Mesenchymal stem cell (in vitro differentiated cells and primary cell): ENCODE results near the gene HSPB7.

ENCODE experiments used
- DNase-seq: peaks from one replicate; pipeline ENCODE4 v3.0.0-alpha.2; 2013
- H2AFZ ChIP-seq: one replicate; pipeline ENCODE4 v1.6.1; 2013; ENCODE audit warnings: low read depth, mild to moderate bottlenecking, control low read depth, inconsistent platforms, low read length, moderate library complexity
- H2AK5ac ChIP-seq: 2 replicates; pipeline ENCODE4 v1.6.1; 2013; ENCODE audit warnings: low read length, moderate library complexity, mild to moderate bottlenecking, inconsistent platforms; ENCODE audit not compliant: severe bottlenecking
- H2BK120ac ChIP-seq: one replicate; pipeline ENCODE4 v1.6.1; 2013; ENCODE audit warnings: low read depth, mild to moderate bottlenecking, inconsistent platforms, low read length, moderate library complexity
- H2BK12ac ChIP-seq, 2 experiments: one replicate each; pipeline ENCODE4 v1.6.1; 2013; ENCODE audit warnings: inconsistent platforms in 2 of 2, low read length in 2 of 2, mild to moderate bottlenecking in 2 of 2, moderate library complexity in 2 of 2, control low read depth in 1 of 2
- H2BK15ac ChIP-seq: one replicate; pipeline ENCODE4 v1.6.1; 2013; ENCODE audit warnings: mild to moderate bottlenecking, low read depth, inconsistent platforms; ENCODE audit not compliant: poor library complexity, severe bottlenecking
- H2BK5ac ChIP-seq: 2 replicates; pipeline ENCODE4 v1.6.1; 2013; ENCODE audit warnings: low read depth, mild to moderate bottlenecking, low read length, control low read depth, inconsistent platforms; ENCODE audit not compliant: poor library complexity, severe bottlenecking
- H3K14ac ChIP-seq, 2 experiments: one replicate each; pipeline ENCODE4 v1.6.1; 2013; ENCODE audit warnings: inconsistent platforms in 2 of 2, low read length in 2 of 2, control low read depth in 1 of 2, mild to moderate bottlenecking in 1 of 2, moderate library complexity in 1 of 2
- H3K18ac ChIP-seq, 2 experiments: one replicate each; pipeline ENCODE4 v1.6.1; 2013; ENCODE audit warnings: inconsistent platforms in 2 of 2, low read length in 2 of 2, control low read depth in 1 of 2, low read depth in 1 of 2, mild to moderate bottlenecking in 1 of 2
- H3K23ac ChIP-seq, 2 experiments: one replicate each; pipeline ENCODE4 v1.6.1; 2013; ENCODE audit warnings: inconsistent platforms in 2 of 2, low read length in 2 of 2, mild to moderate bottlenecking in 2 of 2, moderate library complexity in 2 of 2, control low read depth in 1 of 2
- H3K27ac ChIP-seq: 2 replicates; pipeline ENCODE4 v1.5.1; 2013; ENCODE audit warnings: mild to moderate bottlenecking, moderate library complexity, low read length, control low read depth, inconsistent platforms; ENCODE audit not compliant: poor library complexity, severe bottlenecking
- H3K27me3 ChIP-seq, 2 experiments: 2 replicates each; pipeline versions ENCODE4 v1.6.1 to v1.7.0; 2013; ENCODE audit warnings: low read length in 2 of 2, mild to moderate bottlenecking in 2 of 2, moderate library complexity in 2 of 2, control low read depth in 1 of 2, inconsistent platforms in 1 of 2; ENCODE audit not compliant: control insufficient read depth in 1 of 2, insufficient read depth in 1 of 2
- H3K36me3 ChIP-seq, 2 experiments: 2 replicates each; pipeline versions ENCODE4 v1.6.1 to v1.7.0; 2013; ENCODE audit warnings: low read length in 2 of 2, control low read depth in 1 of 2, inconsistent platforms in 1 of 2, low read depth in 1 of 2, mild to moderate bottlenecking in 1 of 2; ENCODE audit not compliant: insufficient read depth in 2 of 2, control insufficient read depth in 1 of 2
- H3K4ac ChIP-seq, 2 experiments: one replicate each; pipeline ENCODE4 v1.6.1; 2013; ENCODE audit warnings: inconsistent platforms in 2 of 2, low read length in 2 of 2, mild to moderate bottlenecking in 2 of 2, moderate library complexity in 2 of 2, control low read depth in 1 of 2, low read depth in 1 of 2
- H3K4me1 ChIP-seq: 2 replicates; pipeline ENCODE4 v1.6.1; 2013; ENCODE audit warnings: low read depth, low read length, control low read depth; ENCODE audit not compliant: control insufficient read depth, insufficient read depth
- H3K4me2 ChIP-seq: 2 replicates; pipeline ENCODE4 v1.6.1; 2013; ENCODE audit warnings: low read length, mild to moderate bottlenecking, inconsistent platforms; ENCODE audit not compliant: poor library complexity, severe bottlenecking
- H3K4me3 ChIP-seq, 2 experiments: 2 replicates each; pipeline versions ENCODE4 v1.5.1 to v1.7.0; 2013; ENCODE audit warnings: low read length in 2 of 2, mild to moderate bottlenecking in 2 of 2, control low read depth in 1 of 2, low read depth in 1 of 2; ENCODE audit not compliant: insufficient read depth in 1 of 2
- H3K79me1 ChIP-seq: replicated peaks from 2 replicates; pipeline ENCODE4 v1.6.1; 2013; ENCODE audit warnings: mild to moderate bottlenecking, control low read depth, low read length, inconsistent platforms; ENCODE audit not compliant: poor library complexity, severe bottlenecking
- H3K9ac ChIP-seq: 2 replicates; pipeline ENCODE4 v1.7.0; 2013; ENCODE audit warnings: mild to moderate bottlenecking, low read length, moderate library complexity
- H3K9me3 ChIP-seq: 2 replicates; pipeline ENCODE4 v1.7.0; 2013; ENCODE audit warnings: mild to moderate bottlenecking, low read length; ENCODE audit not compliant: control insufficient read depth
- H4K8ac ChIP-seq: one replicate; pipeline ENCODE4 v1.6.1; 2013; ENCODE audit warnings: inconsistent platforms, mild to moderate bottlenecking, low read length, moderate library complexity
- H4K91ac ChIP-seq: one replicate; pipeline ENCODE4 v1.6.1; 2013; ENCODE audit warnings: mild to moderate bottlenecking, low read length, inconsistent platforms
- WGBS: methylation state at CpG from one replicate; pipeline ENCODE4 v1.1.7; 2013; ENCODE audit warnings: mixed read lengths; 5-methylcytosine and 5-hydroxymethylcytosine counted together

HSPB7 gene

GRCh38 chr1:15998929-15999328 is 18.9 kb downstream of the HSPB7 start:
- H2BK120ac ChIP-seq: no peak overlapping the region
- no peaks in the 10 kb centered on the region for H3K79me1 ChIP-seq
- no peak overlapping the region for H3K4ac ChIP-seq
- H3K36me3 ChIP-seq: no peaks in the 10 kb centered on the region
- no peak overlapping the region for H4K91ac ChIP-seq
- H2AK5ac ChIP-seq: no peak overlapping the region
- H2BK5ac ChIP-seq: no peak overlapping the region
- no peak overlapping the region for H2BK12ac ChIP-seq
- H3K4me3 ChIP-seq: no peak overlapping the region
- no peak overlapping the region for H2AFZ ChIP-seq
- H3K9ac ChIP-seq: no peak overlapping the region
- no peaks in the 10 kb centered on the region for H3K4me1 ChIP-seq
- H3K23ac ChIP-seq: no peak overlapping the region
- no peak overlapping the region for H4K8ac ChIP-seq
- no peaks in the 10 kb centered on the region for H3K9me3 ChIP-seq
- DNase-seq: no peak
- H3K14ac ChIP-seq: no peak overlapping the region
- no peak overlapping the region for H3K27ac ChIP-seq
- 95% methylated on average over 11 of the region's 11 CpGs for WGBS
- no peak overlapping the region for H3K18ac ChIP-seq
- no peak overlapping the region for H3K4me2 ChIP-seq
- H3K27me3 ChIP-seq: peaks cover 11 to 12% of the 10 kb centered on the region in 2 experiments
- H2BK15ac ChIP-seq: no peak overlapping the region

- Histone ChIP-seq H3K79me1 (no peaks in the 10 kb centered on the region), H3K27me3 (peaks cover 11 to 12% of the 10 kb centered on the region in 2 experiments), H2AK5ac (no peak overlapping the region), H2BK5ac (no peak overlapping the region), H3K4me1 (no peaks in the 10 kb centered on the region), H4K91ac (no peak overlapping the region), H3K9me3 (no peaks in the 10 kb centered on the region), H3K23ac (no peak overlapping the region), H2BK120ac (no peak overlapping the region), H3K9ac (no peak overlapping the region), H3K14ac (no peak overlapping the region), H2AFZ (no peak overlapping the region), H3K4me3 (no peak overlapping the region), H3K18ac (no peak overlapping the region), H4K8ac (no peak overlapping the region), H2BK12ac (no peak overlapping the region), H3K36me3 (no peaks in the 10 kb centered on the region), H3K27ac (no peak overlapping the region), H3K4me2 (no peak overlapping the region), H3K4ac (no peak overlapping the region), H2BK15ac (no peak overlapping the region)
- 89% methylated on average over 9 of the region's 9 CpGs for WGBS
- DNase-seq: no peak
Measured at GRCh38 chr1:15997637-15998280, 20.1 kb downstream of the HSPB7 start.

GRCh38 chr1:15997076-15997585 is 20.7 kb downstream of the HSPB7 start:
- no peak overlapping the region for H2AFZ ChIP-seq
- H2BK120ac ChIP-seq: no peak overlapping the region
- H3K79me1 ChIP-seq: no peaks in the 10 kb centered on the region
- 82% methylated on average over 9 of the region's 9 CpGs for WGBS
- no peak overlapping the region for H3K18ac ChIP-seq
- H3K14ac ChIP-seq: no peak overlapping the region
- H2BK15ac ChIP-seq: no peak overlapping the region
- H4K91ac ChIP-seq: no peak overlapping the region
- H2AK5ac ChIP-seq: no peak overlapping the region
- DNase-seq: no peak
- no peaks in the 10 kb centered on the region for H3K36me3 ChIP-seq
- H3K9me3 ChIP-seq: no peaks in the 10 kb centered on the region
- no peak overlapping the region for H2BK12ac ChIP-seq
- no peak overlapping the region for H3K4me3 ChIP-seq
- H3K4me2 ChIP-seq: no peak overlapping the region
- no peak overlapping the region for H3K4ac ChIP-seq
- H3K4me1 ChIP-seq: no peaks in the 10 kb centered on the region
- no peak overlapping the region for H2BK5ac ChIP-seq
- no peak overlapping the region for H3K27ac ChIP-seq
- H4K8ac ChIP-seq: no peak overlapping the region
- no peak overlapping the region for H3K9ac ChIP-seq
- H3K27me3 ChIP-seq: peaks cover 11 to 12% of the 10 kb centered on the region in 2 experiments
- H3K23ac ChIP-seq: no peak overlapping the region

- H4K91ac ChIP-seq: no peak overlapping the region
- no peak overlapping the region for H2AK5ac ChIP-seq
- H2AFZ ChIP-seq: no peak overlapping the region
- peaks cover 11 to 16% of the 10 kb centered on the region in 2 experiments for H3K27me3 ChIP-seq
- H3K4me2 ChIP-seq: no peak overlapping the region
- H3K4me3 ChIP-seq: no peak overlapping the region
- H4K8ac ChIP-seq: no peak overlapping the region
- H3K27ac ChIP-seq: no peak overlapping the region
- H3K9ac ChIP-seq: no peak overlapping the region
- H3K23ac ChIP-seq: no peak overlapping the region
- H3K4ac ChIP-seq: no peak overlapping the region
- H3K36me3 ChIP-seq: no peaks in the 10 kb centered on the region
- no peaks in the 10 kb centered on the region for H3K9me3 ChIP-seq
- H2BK5ac ChIP-seq: no peak overlapping the region
- H2BK12ac ChIP-seq: no peak overlapping the region
- WGBS: 79% methylated on average over 8 of the region's 11 CpGs
- no peaks in the 10 kb centered on the region for H3K4me1 ChIP-seq
- DNase-seq: peak; percentile 70
- no peak overlapping the region for H3K18ac ChIP-seq
- no peak overlapping the region for H2BK120ac ChIP-seq
- H3K79me1 ChIP-seq: no peaks in the 10 kb centered on the region
- H2BK15ac ChIP-seq: no peak overlapping the region
- H3K14ac ChIP-seq: no peak overlapping the region
Measured at GRCh38 chr1:15994590-15995351, 23.1 kb downstream of the HSPB7 start.
